Esophagus muscularis mucosa (tissue), 4 donors: ENCODE results near the gene CNN1.
A peak's percentile ranks its signal among the peaks of the same experiment; 100 is the strongest.

ENCODE experiments used
- CTCF ChIP-seq, 3 experiments: fragments of 200-600 bp in 2 of 3; fragments of 450-650 bp in 1 of 3; sonication (generic) in 2 of 3; IDR thresholded peaks; one replicate each; pipeline ENCODE4 v1.5.1; 2017 to 2019; ENCODE audit warnings: antibody characterized with exemption in 3 of 3, mild to moderate bottlenecking in 2 of 3, moderate library complexity in 1 of 3
- EP300 ChIP-seq: sonication (generic); formaldehyde crosslinking; IDR thresholded peaks from one replicate; pipeline ENCODE4 v1.6.1; 2017; ENCODE audit warnings: antibody characterized with exemption
- POLR2AphosphoS5 ChIP-seq, 2 donors: sonication (generic); formaldehyde crosslinking; IDR thresholded peaks; one replicate each; pipeline ENCODE4 v1.6.1; 2017; ENCODE audit warnings: antibody characterized with exemption in 2 of 2

GRCh38 chr19:11549386-11549953 lies 10.8 kb downstream of the CNN1 start:
- TF ChIP-seq CTCF (IDR thresholded peaks at IDR 0.05), result no peak
- no peak for TF ChIP-seq EP300
- peak in 1 of 2 donors; percentile 60 for TF ChIP-seq POLR2AphosphoS5 (IDR thresholded peaks at IDR 0.05)
